Cerebellar cortex (tissue), 1 donor: ENCODE results near the gene KMT2E.

Experiments
- DNase-seq: peaks from one replicate; pipeline ENCODE4 v3.0.0-alpha.2; 2015; ENCODE audit warnings: low spot score

KMT2E gene

DNA sequence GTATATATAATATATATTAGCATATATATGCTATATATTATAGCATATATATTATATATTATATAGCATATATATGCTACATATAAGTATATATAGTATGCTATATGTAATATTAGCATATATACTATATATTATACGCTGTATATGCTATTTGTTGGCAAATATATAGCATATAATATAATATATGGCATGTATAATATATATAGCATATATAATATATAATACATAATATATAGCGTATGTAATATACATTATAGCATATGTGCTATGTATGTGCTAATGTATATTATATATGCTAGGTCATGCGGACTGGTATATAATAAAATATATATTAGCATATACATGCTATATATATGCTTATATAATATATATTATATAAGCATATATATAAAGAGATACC, 72.8 kb downstream of the KMT2E start:
- no peak for DNase-seq

DNA sequence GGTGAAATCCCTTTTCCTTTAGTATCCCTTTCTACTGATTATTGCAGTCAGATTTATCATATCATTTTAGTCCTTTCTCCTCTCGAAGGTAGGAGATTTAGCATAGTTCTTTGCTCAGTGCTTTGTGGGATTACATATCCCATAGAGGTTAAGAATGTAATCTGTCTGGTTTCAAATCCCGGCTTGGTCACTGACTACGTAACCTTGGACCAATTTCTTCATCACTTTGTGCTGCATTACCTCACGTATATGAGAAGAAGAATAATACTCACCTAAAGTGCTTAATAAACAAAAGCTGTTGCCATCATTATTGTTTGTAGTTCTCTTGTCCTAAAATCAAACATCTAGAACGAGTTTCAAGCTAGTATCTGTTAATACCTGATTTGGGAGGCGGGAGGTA, 74.0 kb downstream of the KMT2E start:
- DNase-seq: no peak

DNA sequence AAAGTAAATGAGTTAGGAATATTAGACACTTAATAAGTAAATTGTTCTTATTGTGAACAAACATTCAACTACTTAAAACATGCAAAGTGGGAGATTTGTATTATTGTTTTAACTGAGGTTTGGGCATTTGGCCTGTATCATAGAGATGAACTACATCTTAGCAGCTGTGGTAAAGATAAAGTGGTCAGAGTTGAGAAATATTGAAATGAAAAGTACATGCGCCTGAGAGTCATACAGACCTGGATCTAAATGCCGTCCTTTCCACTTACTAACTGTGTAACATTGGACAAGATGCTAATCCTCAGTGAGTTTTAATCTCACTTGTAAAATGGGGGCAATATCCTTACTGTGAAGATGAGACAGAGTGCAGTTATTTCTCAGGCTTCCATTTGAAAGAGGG, 74.5 kb downstream of the KMT2E start:
- no peak for DNase-seq

DNA sequence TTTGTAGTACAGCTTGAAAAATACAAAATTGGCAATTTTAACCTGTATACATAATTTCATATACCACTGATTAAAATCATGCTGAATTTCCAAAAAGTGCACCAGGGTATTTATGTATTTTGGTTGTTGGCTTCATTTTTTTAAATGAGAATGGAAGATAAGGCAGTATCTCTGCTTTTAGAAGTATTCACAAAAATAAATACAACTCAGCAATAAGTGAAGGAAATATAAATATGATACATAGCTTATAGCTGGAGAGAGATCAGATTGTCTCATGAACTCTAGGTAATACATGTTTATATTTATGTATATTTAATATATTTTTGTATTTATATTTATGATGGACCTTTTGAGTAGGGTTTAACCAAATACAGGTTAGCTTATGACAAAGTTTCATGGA, 81.0 kb downstream of the KMT2E start:
- no peak for DNase-seq

DNA sequence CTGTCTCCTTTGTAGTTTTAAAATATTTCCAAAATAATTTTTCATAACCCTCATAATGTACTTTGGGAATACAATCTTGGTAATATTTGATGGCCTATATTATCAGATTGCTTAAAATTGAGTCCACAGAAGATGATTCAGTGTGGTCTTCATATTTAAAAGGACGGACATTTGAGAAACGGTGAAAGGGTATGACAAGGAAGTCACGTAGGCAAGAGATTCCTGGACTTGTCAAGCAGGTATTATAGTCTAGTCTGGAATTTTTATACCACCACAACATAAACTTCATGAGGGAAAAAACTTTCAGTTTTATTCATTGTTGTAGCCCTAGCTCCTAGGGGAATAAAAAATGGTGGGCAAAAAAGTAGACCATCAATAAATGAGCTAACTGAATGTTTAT, 82.3 kb downstream of the KMT2E start:
- DNase-seq: no peak

DNA sequence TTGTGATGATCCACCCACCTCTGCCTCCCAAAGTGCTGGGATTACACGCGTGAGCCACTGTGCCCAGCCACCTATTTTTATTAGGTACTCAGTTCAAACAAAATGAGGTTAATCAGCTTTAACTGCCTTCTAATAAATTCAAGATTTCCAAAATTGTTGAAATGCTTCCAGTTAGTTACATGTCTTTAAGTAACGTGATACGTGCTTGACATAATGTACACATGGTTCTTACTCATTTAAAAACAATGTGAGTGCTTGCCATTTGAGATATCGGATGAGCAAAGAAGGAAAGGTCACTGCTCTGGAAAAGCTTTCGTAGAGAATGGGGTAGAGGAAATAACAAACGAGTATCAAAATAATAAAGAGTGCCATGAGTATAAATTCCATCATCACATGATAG, 83.6 kb downstream of the KMT2E start:
- DNase-seq: no peak

DNA sequence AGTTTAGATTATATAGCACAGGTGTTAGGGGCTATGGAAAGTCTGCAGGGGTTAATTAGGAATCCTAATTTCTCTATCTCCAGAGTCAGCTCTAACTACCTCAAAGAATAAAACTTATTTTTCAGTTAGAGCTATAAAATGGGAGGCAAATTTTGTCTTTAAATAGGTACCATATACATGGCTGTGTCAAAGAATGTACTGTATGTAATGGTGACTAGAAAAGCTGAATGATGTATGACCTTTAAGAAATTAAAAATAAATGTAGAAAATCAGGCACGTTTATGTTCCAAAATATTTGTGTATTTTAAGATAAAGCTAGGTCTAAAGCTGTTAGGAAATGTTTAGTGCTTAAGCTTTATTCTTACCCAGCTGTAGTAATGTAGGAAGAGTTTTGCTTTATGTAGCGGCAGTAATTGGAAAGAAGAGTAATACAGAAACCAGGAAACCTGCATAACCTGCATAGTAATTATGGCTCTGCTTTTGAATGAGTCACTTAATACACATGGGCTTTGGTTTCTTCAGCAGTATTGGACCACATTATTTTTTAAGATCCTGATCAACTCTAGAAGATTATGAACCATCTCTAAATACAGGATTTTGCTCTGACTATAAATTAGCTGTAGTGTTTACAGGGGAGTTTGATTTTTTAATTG, 85.0 kb downstream of the KMT2E start:
- DNase-seq: no peak

DNA sequence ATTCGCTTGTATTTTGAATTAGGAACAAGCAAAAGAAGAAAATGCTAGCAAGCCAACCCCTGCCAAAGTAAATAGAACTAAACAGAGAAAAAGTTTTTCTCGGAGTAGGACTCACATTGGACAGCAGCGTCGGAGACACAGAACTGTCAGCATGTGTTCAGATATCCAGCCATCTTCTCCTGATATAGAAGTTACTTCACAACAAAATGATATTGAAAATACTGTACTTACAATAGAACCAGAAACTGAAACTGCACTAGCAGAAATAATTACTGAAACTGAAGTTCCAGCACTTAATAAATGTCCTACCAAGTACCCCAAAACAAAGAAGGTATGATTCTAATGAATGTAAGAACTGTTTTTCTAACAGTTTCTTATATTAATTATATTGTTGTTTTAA, 87.9 kb downstream of the KMT2E start:
- no peak for DNase-seq

DNA sequence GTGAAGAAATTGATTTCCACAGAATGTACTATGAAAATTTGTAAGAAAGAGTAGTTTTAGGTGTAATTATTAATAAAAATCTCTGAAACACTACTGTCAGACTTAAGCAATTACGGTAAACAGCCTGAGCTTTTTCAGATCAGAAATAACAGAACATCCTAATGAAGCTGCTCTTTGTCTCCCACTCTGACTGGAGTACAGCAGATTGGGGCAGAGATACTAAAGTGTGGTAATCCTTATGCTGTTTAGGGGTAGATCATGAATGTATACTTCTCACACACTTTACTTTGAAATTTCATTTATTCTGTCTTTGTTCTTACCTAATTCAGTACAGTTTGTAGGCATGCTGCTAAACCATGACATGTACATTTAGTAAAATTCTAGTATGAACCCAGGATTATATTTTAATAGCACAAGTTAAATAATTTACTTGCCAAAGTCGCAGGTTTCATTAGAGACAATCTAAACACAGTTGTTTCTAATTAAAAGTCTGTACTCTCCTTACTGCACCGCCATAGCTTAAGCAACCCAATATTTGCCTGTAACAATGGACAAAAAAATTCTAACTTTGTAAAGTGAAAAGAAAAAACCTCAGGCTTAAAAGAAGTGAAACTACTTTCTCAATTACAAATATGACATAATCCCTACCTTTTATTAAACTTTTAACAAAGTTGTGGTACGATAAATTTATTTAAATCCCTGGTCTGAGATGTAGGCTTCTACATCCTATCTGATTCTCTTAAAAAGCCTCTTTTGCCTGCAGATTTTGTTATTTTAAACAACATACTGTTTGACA, 88.8 kb downstream of the KMT2E start:
- no peak for DNase-seq

DNA sequence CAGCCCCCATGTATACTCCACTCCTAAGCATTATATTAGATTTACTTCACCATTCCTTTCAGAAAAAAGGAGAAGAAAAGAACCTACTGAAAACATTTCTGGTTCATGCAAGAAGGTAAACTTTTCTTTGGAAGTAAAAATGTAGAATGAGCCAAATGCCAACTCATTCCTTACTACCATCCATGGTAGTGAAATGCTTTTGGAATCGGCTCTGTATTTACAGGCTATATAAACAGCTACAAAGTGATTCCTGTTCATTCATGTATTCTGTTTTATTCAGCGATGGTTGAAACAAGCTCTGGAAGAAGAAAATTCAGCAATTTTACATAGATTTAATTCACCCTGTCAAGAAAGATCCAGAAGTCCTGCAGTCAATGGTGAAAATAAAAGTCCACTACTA, 91.6 kb downstream of the KMT2E start:
- DNase-seq: no peak

DNA sequence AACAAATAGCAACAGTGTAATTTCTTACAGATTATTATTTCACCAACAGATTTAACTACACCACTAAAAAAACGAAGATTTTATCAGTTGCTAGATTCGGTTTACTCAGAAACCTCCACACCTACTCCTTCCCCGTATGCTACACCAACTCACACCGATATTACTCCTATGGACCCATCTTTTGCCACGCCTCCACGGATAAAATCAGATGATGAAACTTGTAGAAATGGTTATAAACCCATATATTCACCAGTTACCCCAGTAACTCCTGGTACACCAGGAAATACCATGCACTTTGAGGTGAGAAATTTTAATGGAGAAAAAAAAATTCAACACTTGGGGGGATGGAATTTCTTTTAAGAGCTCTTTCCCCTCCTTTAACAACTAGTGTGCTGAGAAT, 92.5 kb downstream of the KMT2E start:
- no peak for DNase-seq

DNA sequence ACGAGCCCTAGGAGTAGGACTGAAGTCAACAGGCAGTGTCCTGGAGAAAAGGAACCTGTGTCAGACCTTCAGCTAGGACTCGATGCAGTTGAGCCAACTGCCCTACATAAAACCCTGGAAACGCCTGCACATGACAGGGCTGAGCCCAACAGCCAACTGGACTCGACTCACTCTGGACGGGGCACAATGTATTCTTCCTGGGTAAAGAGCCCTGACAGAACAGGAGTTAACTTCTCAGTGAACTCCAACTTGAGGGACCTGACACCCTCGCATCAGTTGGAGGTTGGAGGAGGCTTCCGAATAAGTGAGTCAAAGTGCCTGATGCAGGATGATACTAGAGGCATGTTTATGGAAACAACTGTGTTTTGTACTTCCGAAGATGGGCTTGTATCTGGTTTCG, 93.5 kb downstream of the KMT2E start:
- DNase-seq: peak; percentile 38

DNA sequence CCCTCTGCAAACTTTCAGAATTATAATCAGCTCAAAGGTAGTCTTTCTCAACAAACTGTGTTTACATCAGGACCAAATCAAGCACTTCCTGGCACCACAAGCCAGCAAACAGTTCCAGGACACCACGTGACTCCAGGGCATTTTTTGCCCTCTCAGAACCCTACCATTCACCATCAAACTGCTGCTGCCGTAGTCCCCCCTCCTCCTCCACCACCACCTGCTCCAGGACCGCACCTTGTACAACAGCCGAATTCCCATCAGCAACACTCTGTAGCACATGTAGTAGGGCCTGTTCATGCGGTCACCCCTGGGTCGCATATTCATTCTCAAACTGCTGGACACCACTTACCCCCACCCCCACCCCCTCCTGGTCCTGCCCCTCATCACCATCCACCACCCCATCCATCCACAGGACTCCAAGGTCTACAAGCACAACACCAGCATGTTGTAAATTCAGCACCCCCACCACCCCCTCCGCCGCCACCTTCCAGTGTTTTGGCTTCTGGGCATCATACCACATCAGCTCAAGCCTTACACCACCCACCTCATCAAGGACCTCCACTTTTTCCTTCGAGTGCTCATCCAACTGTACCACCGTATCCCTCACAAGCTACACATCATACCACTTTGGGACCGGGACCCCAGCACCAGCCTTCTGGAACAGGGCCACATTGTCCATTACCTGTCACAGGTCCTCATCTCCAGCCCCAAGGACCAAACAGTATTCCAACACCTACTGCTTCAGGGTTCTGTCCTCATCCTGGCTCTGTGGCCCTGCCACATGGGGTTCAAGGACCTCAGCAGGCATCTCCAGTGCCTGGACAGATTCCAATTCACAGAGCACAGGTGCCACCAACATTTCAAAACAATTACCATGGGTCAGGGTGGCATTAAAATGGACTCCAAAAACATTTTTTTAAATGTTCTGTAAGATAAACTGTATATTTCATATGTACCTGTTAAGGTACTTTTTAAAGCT, 98.7 kb downstream of the KMT2E start:
- DNase-seq: no peak

DNA sequence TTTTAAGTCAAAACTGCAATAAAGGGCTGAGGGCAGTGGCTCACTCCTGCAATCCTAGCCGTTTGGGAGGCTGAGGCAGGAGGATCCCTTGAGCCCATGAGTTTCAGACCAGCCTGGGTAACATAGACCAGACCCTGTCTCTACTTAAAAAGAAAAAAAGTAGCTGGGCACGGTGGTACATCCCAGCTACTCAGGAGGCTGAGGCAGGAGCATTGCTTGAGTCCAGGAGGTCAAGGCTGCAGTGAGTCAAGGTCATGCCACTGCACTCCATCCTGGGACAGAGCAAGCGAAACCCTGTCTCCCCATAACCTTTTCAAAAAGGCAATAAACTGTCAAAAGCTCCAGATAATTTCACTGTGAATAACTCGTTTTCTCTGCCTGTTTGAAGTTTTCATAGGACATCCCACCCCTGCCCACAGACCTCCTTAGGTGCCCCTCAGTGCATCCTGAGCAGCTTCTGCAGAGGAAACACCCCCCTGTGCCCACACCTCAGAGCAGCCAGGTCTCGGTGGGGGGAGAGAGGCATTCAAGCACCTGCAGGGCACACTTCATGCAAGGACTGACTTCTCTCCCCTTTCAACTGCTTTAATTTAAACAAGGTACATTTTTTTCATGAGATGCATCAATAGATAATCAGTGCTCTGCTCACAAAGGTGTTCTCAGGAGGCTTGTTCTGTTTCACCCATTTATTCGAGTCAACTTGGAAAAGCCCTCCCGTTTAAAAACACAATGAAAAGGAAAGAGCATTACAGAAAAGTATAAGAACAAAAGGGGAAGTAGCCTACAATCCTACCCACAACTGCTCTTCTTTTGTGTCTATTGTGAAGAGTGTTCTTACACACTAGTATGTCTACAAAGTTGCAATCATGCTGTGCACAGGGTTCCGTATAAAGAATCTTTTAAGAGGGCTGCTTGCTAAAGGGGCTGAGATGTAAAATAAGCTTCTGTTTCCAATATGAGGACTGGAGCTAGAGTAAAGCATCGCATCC, 104.9 kb downstream of the KMT2E start:
- no peak for DNase-seq

DNA sequence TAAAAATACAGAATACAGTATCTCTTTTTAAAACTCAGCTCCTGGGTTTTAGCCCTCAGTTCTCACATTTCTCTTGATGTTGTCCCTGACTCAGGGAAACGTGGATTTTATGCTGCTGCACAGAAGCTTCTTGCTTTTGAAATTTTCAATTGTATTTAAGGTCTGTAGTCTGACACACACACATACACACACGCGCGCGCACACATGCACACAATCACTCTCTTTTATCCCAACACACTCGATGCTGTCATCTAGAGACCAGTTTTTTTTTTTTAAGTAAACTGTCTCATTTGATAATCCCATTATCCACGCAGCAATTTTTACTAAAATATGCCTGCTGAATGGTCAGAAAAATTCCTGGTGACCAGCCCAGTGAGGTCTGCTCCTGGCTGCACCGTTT, 108.6 kb downstream of the KMT2E start:
- no peak for DNase-seq

DNA sequence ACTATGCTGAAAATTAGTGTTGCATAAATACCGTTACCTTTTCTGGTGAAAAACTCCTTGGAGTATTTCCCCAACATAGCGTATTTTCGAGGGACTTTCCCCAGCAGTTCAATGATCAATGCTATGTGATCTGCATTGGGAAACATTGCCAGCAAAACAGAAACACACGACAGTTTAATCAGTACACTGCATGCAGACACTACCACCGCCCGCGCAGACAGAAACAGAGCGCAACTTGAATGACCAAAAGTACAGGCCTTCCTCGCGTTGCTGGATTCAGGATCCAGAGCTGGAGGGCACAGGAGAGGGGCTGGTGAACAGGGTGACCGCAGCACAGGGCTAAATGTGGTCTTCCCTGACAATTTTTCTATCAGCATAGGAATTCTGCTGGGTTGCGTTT, 111.7 kb downstream of the KMT2E start:
- no peak for DNase-seq

DNA sequence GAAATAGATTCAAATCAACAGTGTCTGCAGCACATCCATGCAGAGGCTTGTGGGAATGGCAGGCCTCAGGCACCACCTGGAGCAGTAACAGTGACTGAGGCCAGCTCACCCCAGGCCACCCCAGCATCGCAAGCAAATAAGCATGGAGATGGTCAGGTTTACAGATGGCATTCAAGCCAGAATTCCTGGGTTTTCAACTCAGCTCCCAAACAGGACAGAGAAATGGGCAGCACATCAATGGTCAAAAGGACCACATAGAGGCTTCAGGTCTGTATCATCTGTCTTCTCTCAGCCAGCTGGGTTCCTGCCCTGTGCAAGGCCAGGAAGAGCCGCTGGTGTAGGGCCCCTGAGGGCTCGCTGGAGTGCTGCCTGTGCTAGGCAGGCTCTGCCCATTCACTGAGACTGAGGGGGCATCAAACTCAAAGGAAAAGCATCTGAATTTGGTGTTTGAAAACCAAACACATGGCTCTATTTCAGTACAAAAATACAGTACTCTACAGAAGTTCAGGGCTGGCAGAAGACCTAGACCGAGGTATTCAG, 112.5 kb downstream of the KMT2E start:
- peak; percentile 94 for DNase-seq

DNA sequence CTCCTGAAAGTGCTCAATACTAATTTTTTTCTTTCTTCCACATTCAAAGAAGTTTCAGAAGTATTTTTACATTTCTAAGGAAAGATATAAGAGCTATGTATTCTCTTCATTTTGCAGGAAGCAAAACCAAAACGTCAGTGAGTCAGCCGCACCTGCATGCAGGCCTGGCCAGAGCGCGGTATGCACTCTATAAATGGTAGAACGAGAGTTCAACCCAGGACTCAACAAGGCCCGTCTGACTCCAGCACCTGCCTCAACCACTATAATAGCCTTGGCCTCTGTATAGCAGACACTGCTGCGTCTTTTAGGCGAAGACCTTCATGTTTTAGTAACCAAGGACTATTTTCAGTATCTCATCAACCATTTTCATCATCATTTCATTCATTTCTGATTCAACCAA, 113.2 kb downstream of the KMT2E start:
- no peak for DNase-seq

DNA sequence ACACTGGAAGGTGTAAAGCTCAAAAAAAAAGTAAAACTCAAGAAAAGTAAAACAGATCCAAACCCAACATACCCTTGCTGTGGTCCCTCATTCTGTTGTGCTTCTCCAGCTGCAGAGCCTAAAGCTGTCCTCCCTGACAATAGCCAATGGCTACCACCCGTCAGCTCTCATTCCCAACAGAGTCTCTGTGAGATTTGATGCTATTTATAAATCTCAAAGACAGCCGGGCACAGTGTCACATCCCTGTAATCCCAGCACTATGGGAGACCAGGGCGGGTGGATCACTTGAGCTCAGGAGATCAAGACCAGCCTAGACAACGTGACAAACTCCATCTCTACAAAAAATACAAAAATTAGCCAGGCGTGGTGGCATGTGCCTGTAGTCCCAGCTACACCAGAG, 116.0 kb downstream of the KMT2E start:
- no peak for DNase-seq

DNA sequence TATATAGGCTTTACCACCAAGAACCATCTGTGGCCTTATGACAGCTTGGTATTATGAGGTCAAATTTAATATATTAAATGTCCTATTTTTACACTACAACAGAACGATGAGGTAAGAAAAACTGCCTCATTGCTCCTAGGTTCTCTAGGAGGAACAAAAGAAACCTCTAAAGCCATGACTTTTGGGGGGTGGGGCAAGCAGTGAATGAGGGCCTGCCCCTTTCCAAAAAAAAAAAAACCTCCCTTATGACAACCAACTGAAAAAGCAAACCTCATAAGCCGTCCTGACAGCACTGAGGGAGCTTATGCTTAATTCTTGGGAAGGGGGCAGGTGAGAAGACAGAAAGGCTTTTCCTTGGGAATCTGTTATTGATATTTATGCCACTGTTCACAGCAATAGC, 116.6 kb downstream of the KMT2E start:
- no peak for DNase-seq

DNA sequence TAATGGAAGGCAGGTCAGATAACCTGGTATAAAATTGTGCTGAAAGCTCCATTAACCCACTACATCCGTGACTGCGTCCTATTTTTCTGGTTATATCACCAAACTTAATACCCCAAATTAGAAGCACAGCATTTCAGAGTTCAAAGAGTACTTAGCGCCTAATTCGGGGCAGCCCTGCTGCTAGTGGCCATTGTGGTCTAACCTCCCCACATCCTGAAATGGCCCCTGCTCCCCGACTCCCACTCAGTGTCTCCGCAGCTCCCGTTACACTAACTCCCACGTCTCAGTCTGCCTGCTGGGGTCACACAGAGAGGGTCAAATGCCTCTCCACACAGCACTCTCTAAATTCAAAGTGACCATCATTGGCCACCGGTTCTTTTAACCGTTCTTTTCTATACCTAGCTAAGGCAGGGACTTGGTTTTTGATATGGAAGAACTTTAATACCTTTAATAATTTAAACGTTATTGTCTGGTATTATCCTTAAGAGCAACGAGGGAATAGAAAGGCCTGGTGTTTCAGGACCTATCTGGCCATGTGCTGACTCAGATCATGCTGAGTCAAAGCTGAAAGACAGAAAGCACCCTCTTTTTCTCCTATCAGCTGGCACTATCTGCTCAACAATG, 117.1 kb downstream of the KMT2E start:
- no peak for DNase-seq
